HEK293 (cell line): ENCODE measurements around the gene NPPB.

ENCODE experiments used
- CTCF ChIA-PET: fragments of 350-600 bp; formaldehyde crosslinking; extraction: SDS; loops from one replicate; lab custom pipeline; 2021; ENCODE audit warnings: antibody characterized with exemption; lab: Yijun Ruan, JAX
- POLR2A ChIA-PET: fragments of 300-600 bp; formaldehyde crosslinking; extraction: SDS; loops from one replicate; lab custom pipeline; 2020; ENCODE audit warnings: antibody characterized with exemption, inconsistent platforms; lab: Yijun Ruan, JAX
- H3K27ac ChIP-seq: fragments of 200-500 bp; sonication (Bioruptor generic); 2 replicates; pipeline ENCODE4 v1.5.1; 2014; ENCODE audit warnings: low read depth, low read length, control low read depth, inconsistent platforms; ENCODE audit errors: extremely low read depth
- H3K36me3 ChIP-seq, 2 experiments: fragments of 200-500 bp in 1 of 2; sonication (Bioruptor generic) in 1 of 2; 1 replicate in 1 of 2; 2 replicates in 1 of 2; pipeline ENCODE4 v1.5.1; 2014 to 2017; ENCODE audit warnings: inconsistent platforms in 2 of 2, low read length in 2 of 2; ENCODE audit not compliant: control insufficient read depth in 2 of 2, insufficient read depth in 1 of 2
- H3K4me1 ChIP-seq: fragments of 200-500 bp; sonication (Bioruptor generic); 2 replicates; pipeline ENCODE4 v1.5.1; 2014; ENCODE audit warnings: mild to moderate bottlenecking, low read length, inconsistent platforms; ENCODE audit not compliant: control insufficient read depth, insufficient read depth
- H3K4me3 ChIP-seq: 2 replicates; pipeline ENCODE4 v1.5.1; 2011; ENCODE audit warnings: low read depth, mild to moderate bottlenecking, control low read depth, low read length, moderate library complexity
- H3K9me3 ChIP-seq: fragments of 200-500 bp; sonication (Bioruptor generic); 2 replicates; pipeline ENCODE4 v1.5.1; 2014; ENCODE audit warnings: low read depth, low read length, inconsistent platforms; ENCODE audit not compliant: control insufficient read depth, insufficient read depth
- GLI2 ChIP-seq: fragments of 450-650 bp; formaldehyde crosslinking; IDR thresholded peaks from 2 replicates; pipeline ENCODE4; 2017; ENCODE audit warnings: missing biosample characterization, missing genetic modification characterization, low read depth, borderline replicate concordance
- HOXC10 ChIP-seq: sonication (generic); formaldehyde crosslinking; IDR thresholded peaks from 2 replicates; pipeline ENCODE4 v1.8.1; 2023; ENCODE audit warnings: mild to moderate bottlenecking, missing genetic modification reagents
- ZFP69B ChIP-seq: fragments of 450-650 bp; formaldehyde crosslinking; IDR thresholded peaks from 2 replicates; pipeline ENCODE4 v1.5.1; 2016; ENCODE audit warnings: missing biosample characterization, missing genetic modification characterization
- ZNF132 ChIP-seq: fragments of 450-650 bp; formaldehyde crosslinking; IDR thresholded peaks from 2 replicates; pipeline ENCODE4 v1.5.1; 2017; ENCODE audit warnings: missing biosample characterization, missing genetic modification characterization, borderline replicate concordance
- ZNF175 ChIP-seq: fragments of 450-650 bp; formaldehyde crosslinking; IDR thresholded peaks from 2 replicates; pipeline ENCODE4 v1.5.1; 2016; ENCODE audit warnings: missing biosample characterization, missing genetic modification characterization
- ZNF610 ChIP-seq: fragments of 450-650 bp; formaldehyde crosslinking; IDR thresholded peaks from 2 replicates; pipeline ENCODE4 v1.5.1; 2016; ENCODE audit warnings: missing biosample characterization, missing genetic modification characterization, borderline replicate concordance
- ZNF654 ChIP-seq: fragments of 450-650 bp; formaldehyde crosslinking; IDR thresholded peaks from 2 replicates; pipeline ENCODE4 v1.5.1; 2016; ENCODE audit warnings: low read depth, missing biosample characterization, missing genetic modification characterization
- ZNF707 ChIP-seq: fragments of 450-650 bp; formaldehyde crosslinking; IDR thresholded peaks from 2 replicates; pipeline ENCODE4 v1.5.1; 2016; ENCODE audit warnings: missing biosample characterization, missing genetic modification characterization
- TF ChIP-seq, protein P1 (sequence below): fragments of 450-650 bp; IDR thresholded peaks from 2 replicates; pipeline ENCODE4 v1.5.1; 2018; ENCODE audit warnings: missing biosample characterization, missing genetic modification characterization
- TF ChIP-seq, protein P2 (sequence below): fragments of 450-650 bp; formaldehyde crosslinking; IDR thresholded peaks from 2 replicates; pipeline ENCODE4 v1.5.1; 2016; ENCODE audit warnings: missing biosample characterization, missing genetic modification characterization
- TF ChIP-seq, protein P3 (sequence below): fragments of 450-650 bp; formaldehyde crosslinking; IDR thresholded peaks from 2 replicates; pipeline ENCODE4 v1.5.1; 2016; ENCODE audit warnings: missing biosample characterization, missing genetic modification characterization
- TF ChIP-seq, protein P4 (sequence below): fragments of 450-650 bp; formaldehyde crosslinking; IDR thresholded peaks from 2 replicates; pipeline ENCODE4 v1.5.1; 2016; ENCODE audit warnings: missing biosample characterization, missing genetic modification characterization
- TF ChIP-seq, protein P5 (sequence below): fragments of 450-650 bp; formaldehyde crosslinking; IDR thresholded peaks from 2 replicates; pipeline ENCODE4 v1.5.1; 2016; ENCODE audit warnings: missing biosample characterization, missing genetic modification characterization
- TF ChIP-seq, protein P6 (sequence below): fragments of 450-650 bp; formaldehyde crosslinking; IDR thresholded peaks from 2 replicates; pipeline ENCODE4 v1.5.1; 2016; ENCODE audit warnings: missing biosample characterization, missing genetic modification characterization, borderline replicate concordance

NPPB gene

DNA sequence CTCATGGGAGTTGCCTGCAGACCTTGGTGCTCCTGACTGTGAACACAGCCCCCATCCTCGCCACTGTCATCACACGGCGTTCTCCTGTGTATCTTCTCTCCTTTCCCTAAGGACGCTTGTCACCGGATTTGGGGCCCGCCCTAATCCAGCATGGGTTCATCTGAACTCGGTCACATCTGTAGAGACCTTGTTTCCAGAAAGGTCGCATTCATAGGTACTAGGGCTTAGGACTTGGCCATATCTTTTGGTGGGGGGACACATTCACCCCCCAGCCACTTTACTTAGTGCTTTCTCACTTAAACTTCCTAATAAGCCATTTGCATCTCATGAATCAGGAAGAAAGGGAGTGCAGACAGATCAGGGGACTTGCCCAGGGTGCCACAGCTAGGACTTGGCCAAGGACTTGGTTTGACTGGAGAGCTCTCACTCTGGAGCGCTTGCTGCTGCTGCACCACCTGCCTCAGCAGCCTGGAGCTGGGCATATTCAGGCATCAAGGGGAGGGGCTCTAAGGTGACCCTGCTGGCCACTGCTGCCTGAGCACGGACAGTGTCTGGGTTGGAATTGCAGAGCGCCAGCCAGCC is 20.9 kb downstream of the NPPB start:
- Histone ChIP-seq H3K4me3 (no peak overlapping the region), H3K36me3 (peaks cover 5 to 100% of the 10 kb centered on the region in 2 experiments; a peak in 2 of 3 replicates), H3K9me3 (no peaks in the 10 kb centered on the region), H3K27ac (no peak overlapping the region), H3K4me1 (no peaks in the 10 kb centered on the region)
- POLR2A ChIA-PET = interaction anchor here (0.6 to 2.1 kb wide), 2 partner anchors 70 to 490 kb away, joined by 5 to 21 read pairs; no protein-coding TSS in a partner anchor
- CTCF ChIA-PET = interaction anchor here (0.6 to 12.5 kb wide), 28 partner anchors 9 to 665 kb away, joined by 3 to 114 read pairs (median 3); no protein-coding TSS in a partner anchor
- TF ChIP-seq ZNF610 (tag by site-specific recombination) (no peak), ZNF132 (tag by site-specific recombination) (no peak), ZNF707 (tag by site-specific recombination) (no peak), GLI2 (tag by site-specific recombination) (no peak), ZNF175 (no peak), HOXC10 (no peak), ZNF654 (no peak), ZFP69B (tag by site-specific recombination) (no peak)
- TF ChIP-seq, protein P1, sequence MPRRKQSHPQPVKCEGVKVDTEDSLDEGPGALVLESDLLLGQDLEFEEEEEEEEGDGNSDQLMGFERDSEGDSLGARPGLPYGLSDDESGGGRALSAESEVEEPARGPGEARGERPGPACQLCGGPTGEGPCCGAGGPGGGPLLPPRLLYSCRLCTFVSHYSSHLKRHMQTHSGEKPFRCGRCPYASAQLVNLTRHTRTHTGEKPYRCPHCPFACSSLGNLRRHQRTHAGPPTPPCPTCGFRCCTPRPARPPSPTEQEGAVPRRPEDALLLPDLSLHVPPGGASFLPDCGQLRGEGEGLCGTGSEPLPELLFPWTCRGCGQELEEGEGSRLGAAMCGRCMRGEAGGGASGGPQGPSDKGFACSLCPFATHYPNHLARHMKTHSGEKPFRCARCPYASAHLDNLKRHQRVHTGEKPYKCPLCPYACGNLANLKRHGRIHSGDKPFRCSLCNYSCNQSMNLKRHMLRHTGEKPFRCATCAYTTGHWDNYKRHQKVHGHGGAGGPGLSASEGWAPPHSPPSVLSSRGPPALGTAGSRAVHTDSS (tag by site-specific recombination) = no peak
- TF ChIP-seq, protein P2, sequence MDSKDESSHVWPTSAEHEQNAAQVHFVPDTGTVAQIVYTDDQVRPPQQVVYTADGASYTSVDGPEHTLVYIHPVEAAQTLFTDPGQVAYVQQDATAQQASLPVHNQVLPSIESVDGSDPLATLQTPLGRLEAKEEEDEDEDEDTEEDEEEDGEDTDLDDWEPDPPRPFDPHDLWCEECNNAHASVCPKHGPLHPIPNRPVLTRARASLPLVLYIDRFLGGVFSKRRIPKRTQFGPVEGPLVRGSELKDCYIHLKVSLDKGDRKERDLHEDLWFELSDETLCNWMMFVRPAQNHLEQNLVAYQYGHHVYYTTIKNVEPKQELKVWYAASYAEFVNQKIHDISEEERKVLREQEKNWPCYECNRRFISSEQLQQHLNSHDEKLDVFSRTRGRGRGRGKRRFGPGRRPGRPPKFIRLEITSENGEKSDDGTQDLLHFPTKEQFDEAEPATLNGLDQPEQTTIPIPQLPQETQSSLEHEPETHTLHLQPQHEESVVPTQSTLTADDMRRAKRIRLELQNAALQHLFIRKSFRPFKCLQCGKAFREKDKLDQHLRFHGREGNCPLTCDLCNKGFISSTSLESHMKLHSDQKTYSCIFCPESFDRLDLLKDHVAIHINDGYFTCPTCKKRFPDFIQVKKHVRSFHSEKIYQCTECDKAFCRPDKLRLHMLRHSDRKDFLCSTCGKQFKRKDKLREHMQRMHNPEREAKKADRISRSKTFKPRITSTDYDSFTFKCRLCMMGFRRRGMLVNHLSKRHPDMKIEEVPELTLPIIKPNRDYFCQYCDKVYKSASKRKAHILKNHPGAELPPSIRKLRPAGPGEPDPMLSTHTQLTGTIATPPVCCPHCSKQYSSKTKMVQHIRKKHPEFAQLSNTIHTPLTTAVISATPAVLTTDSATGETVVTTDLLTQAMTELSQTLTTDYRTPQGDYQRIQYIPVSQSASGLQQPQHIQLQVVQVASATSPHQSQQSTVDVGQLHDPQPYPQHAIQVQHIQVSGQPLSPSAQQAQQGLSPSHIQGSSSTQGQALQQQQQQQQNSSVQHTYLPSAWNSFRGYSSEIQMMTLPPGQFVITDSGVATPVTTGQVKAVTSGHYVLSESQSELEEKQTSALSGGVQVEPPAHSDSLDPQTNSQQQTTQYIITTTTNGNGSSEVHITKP (tag by site-specific recombination) = no peak
- TF ChIP-seq, protein P3, sequence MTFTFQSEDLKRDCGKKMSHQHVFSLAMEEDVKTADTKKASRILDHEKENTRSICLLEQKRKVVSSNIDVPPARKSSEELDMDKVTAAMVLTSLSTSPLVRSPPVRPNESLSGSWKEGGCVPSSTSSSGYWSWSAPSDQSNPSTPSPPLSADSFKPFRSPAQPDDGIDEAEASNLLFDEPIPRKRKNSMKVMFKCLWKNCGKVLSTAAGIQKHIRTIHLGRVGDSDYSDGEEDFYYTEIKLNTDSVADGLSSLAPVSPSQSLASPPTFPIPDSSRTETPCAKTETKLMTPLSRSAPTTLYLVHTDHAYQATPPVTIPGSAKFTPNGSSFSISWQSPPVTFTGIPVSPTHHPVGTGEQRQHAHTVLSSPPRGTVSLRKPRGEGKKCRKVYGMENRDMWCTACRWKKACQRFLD (tag by site-specific recombination) = no peak
- TF ChIP-seq, protein P4, sequence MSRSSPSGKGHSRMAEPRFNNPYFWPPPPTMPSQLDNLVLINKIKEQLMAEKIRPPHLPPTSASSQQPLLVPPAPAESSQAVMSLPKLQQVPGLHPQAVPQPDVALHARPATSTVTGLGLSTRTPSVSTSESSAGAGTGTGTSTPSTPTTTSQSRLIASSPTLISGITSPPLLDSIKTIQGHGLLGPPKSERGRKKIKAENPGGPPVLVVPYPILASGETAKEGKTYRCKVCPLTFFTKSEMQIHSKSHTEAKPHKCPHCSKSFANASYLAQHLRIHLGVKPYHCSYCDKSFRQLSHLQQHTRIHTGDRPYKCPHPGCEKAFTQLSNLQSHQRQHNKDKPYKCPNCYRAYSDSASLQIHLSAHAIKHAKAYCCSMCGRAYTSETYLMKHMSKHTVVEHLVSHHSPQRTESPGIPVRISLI (tag by site-specific recombination) = no peak
- TF ChIP-seq, protein P5, sequence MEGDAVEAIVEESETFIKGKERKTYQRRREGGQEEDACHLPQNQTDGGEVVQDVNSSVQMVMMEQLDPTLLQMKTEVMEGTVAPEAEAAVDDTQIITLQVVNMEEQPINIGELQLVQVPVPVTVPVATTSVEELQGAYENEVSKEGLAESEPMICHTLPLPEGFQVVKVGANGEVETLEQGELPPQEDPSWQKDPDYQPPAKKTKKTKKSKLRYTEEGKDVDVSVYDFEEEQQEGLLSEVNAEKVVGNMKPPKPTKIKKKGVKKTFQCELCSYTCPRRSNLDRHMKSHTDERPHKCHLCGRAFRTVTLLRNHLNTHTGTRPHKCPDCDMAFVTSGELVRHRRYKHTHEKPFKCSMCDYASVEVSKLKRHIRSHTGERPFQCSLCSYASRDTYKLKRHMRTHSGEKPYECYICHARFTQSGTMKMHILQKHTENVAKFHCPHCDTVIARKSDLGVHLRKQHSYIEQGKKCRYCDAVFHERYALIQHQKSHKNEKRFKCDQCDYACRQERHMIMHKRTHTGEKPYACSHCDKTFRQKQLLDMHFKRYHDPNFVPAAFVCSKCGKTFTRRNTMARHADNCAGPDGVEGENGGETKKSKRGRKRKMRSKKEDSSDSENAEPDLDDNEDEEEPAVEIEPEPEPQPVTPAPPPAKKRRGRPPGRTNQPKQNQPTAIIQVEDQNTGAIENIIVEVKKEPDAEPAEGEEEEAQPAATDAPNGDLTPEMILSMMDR (tag by site-specific recombination) = no peak
- TF ChIP-seq, protein P6, sequence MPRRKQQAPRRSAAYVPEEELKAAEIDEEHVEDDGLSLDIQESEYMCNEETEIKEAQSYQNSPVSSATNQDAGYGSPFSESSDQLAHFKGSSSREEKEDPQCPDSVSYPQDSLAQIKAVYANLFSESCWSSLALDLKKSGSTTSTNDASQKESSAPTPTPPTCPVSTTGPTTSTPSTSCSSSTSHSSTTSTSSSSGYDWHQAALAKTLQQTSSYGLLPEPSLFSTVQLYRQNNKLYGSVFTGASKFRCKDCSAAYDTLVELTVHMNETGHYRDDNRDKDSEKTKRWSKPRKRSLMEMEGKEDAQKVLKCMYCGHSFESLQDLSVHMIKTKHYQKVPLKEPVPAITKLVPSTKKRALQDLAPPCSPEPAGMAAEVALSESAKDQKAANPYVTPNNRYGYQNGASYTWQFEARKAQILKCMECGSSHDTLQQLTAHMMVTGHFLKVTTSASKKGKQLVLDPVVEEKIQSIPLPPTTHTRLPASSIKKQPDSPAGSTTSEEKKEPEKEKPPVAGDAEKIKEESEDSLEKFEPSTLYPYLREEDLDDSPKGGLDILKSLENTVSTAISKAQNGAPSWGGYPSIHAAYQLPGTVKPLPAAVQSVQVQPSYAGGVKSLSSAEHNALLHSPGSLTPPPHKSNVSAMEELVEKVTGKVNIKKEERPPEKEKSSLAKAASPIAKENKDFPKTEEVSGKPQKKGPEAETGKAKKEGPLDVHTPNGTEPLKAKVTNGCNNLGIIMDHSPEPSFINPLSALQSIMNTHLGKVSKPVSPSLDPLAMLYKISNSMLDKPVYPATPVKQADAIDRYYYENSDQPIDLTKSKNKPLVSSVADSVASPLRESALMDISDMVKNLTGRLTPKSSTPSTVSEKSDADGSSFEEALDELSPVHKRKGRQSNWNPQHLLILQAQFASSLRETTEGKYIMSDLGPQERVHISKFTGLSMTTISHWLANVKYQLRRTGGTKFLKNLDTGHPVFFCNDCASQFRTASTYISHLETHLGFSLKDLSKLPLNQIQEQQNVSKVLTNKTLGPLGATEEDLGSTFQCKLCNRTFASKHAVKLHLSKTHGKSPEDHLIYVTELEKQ (tag by site-specific recombination) = no peak
